Heart right ventricle (tissue), 16 donors: Measurements from ENCODE around the gene DPF3. TPM values are rescaled to one million over a fixed set of nuclear protein-coding genes. Genes with fewer than 3 reads are reported as not detected.

ENCODE experiments used
- ATAC-seq, 8 donors: fragments of 200-7000 bp; cut with Tn5 transposase; one replicate each; pipeline ENCODE4 v1.9.1; 2020; ENCODE audit warnings: mild to moderate bottlenecking in 8 of 8, moderate library complexity in 8 of 8, moderate number of reproducible peaks in 1 of 8
- DNase-seq, 2 donors: peaks; one replicate each; pipeline ENCODE4 v3.0.0-alpha.2; 2020
- H3K27ac ChIP-seq, 10 donors: fragments of 200-600 bp; sonication (generic) in 2 of 10; one replicate each; pipeline versions ENCODE4 v1.5.0 to v1.8.0; 2020 to 2022; ENCODE audit warnings: mild to moderate bottlenecking in 3 of 10
- H3K27me3 ChIP-seq, 7 donors: fragments of 200-600 bp; one replicate each; pipeline ENCODE4 v1.8.0; 2021 to 2022; ENCODE audit warnings: mild to moderate bottlenecking in 2 of 7
- H3K36me3 ChIP-seq, 9 donors: fragments of 200-600 bp; sonication (generic) in 1 of 9; one replicate each; pipeline versions ENCODE4 v1.5.0 to v1.8.0; 2020 to 2022; ENCODE audit warnings: mild to moderate bottlenecking in 2 of 9
- H3K4me1 ChIP-seq, 9 donors: fragments of 200-600 bp; sonication (generic) in 1 of 9; one replicate each; pipeline versions ENCODE4 v1.5.0 to v1.8.0; 2020 to 2022; ENCODE audit warnings: mild to moderate bottlenecking in 4 of 9
- H3K4me3 ChIP-seq, 10 donors: fragments of 200-600 bp; sonication (generic) in 2 of 10; one replicate each; pipeline versions ENCODE4 v1.5.0 to v1.8.0; 2020 to 2022; ENCODE audit warnings: mild to moderate bottlenecking in 7 of 10, moderate library complexity in 2 of 10
- H3K9me3 ChIP-seq, 11 donors: fragments of 200-600 bp in 10 of 11; sonication (generic) in 2 of 11; one replicate each; pipeline versions ENCODE4 v1.5.0 to v1.8.0; 2013 to 2022; ENCODE audit warnings: mild to moderate bottlenecking in 2 of 11, control low read depth in 1 of 11, moderate library complexity in 1 of 11
- CTCF ChIP-seq, 9 donors: fragments of 200-600 bp; sonication (generic) in 2 of 9; IDR thresholded peaks; one replicate each; pipeline versions ENCODE4 v1.5.0 to v1.8.0; 2021 to 2022; ENCODE audit warnings: antibody characterized with exemption in 9 of 9, mild to moderate bottlenecking in 5 of 9, moderate library complexity in 1 of 9
- WGBS, 2 donors: extraction: QIAGEN DNeasy Blood & Tissue Kit; methylation state at CpG; one replicate each; pipeline ENCODE4 v1.1.7; 2013; ENCODE audit warnings: inconsistent platforms in 1 of 2; 5-methylcytosine and 5-hydroxymethylcytosine counted together
- intact Hi-C, 10 donors: fragments of 100-400 bp; cut with DNase I; formaldehyde crosslinking; loops; one replicate each; pipeline versions ENCODE4 v1.11.1 to v1.14.2; 2022
- polyA plus RNA-seq, 2 donors: library from polyadenylated mRNA; stranded (reverse); fragments of 200-250 nt; gene quantifications; one replicate each; pipeline ENCODE4 v1.2.3, GENCODE V29; 2013
- total RNA-seq, 10 donors: library from RNA; stranded (reverse); fragmentation: NEBNext Ultra II Directional in 3 of 10; extraction: Animal tissue kit (Norgen Biotek cat#: 25700) in 3 of 10; gene quantifications; one replicate each; pipeline versions ENCODE4 v1.2.1 to v1.2.4, GENCODE V29; 2021 to 2023
- donor health status: Arrhythmogenic right ventricular cardiomyopathy.
- donor health status: ischemic (EF 13 %, LVEDD 7.1; RV severe dilation, severe dysfunction).
- donor health status: healthy with polysubstance abuse.
- donor health status: DM: no; HTN: yes; CAD: no.
- donor health status: DM: no; HTN: no; CAD: no.
- donor health status: ischemic (EF 25% LVEDD 6.9; RV normal size, moderate dysfunction).
- donor health status: ischemic (EF 25% LVEDD 5.7; RV mildly dilated, moderate dysfunction).
- donor health status: healthy.
- donor health status: DM: yes; HTN: yes; CAD: no.
- donor health status: Ischemic cardiomyopathy.
- donor health status: ischemic (EF 35%, LVEDD 5.7; RV mildly dilated, moderate dysfunction).
- donor health status: nonischemic (EF 11% LVEDD 7.7; RV severe dilation, severe dysfunction).
- donor health status: DM: yes; HTN: yes; CAD: no.
- donor health status: PGD.
- donor health status: ischemic (EF 29% LVEDD 5.4; RV normal size, mild dysfunction).
- donor health status: nonischemic (EF 23%, LVEDD 6.1; RV moderate dilation, normal function).

Gene DPF3
- total and polyA plus RNA-seq, 12 donors, result 3.8 to 52.3 (median 35.6) TPM

DNA sequence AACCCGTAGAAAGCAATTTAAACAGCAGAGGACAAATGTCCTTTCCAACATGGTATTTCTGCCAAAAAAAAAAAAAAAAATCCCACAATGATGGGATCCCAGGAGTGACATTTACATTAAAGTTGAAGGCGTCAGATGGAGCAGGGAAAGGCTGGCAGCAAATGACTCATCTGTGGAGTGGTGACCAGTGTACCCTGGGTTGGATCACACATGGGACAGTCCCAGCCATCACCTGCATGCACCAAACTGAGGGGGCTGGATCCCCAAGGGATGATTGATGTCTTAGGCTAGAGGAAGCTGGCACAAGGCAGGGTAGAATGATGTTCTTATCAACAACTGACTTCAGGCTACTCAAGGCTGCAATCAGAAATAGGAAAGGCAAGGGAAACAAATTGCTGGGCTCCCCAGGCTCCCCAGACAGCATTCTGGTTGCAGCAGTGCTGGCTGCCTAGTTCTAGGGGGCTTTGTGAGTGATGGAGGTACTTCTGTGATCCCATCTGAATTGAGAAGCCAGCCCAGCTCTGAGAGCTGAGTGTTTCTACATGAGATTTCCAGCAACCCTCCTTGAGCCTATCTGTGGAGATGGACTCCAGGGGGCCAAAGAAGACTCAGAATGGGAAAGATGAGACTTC lies 117.9 kb downstream of the DPF3 start:
- H3K27ac ChIP-seq, result peak overlapping the region in 2 of 10 donors; percentile 5 to 14
- H3K36me3 ChIP-seq, result no peaks in the 10 kb centered on the region
- H3K4me1 ChIP-seq, result peaks cover 0 to 62% (median 25%) of the 10 kb centered on the region in 9 donors
- ATAC-seq, result peak in 6 of 8 donors; percentile 53 to 81 (median 69)
- no peak for DNase-seq
- no peak for TF ChIP-seq CTCF (IDR thresholded peaks at IDR 0.05)
- 31 to 44% methylated on average over 2 of the region's 2 CpGs for WGBS, 2 donors
- no peaks in the 10 kb centered on the region for H3K27me3 ChIP-seq
- H3K9me3 ChIP-seq, result peaks cover 0 to 9% (median 0%) of the 10 kb centered on the region in 11 donors
- no peak overlapping the region for H3K4me3 ChIP-seq
- intact Hi-C loops, result no loop called here

DNA sequence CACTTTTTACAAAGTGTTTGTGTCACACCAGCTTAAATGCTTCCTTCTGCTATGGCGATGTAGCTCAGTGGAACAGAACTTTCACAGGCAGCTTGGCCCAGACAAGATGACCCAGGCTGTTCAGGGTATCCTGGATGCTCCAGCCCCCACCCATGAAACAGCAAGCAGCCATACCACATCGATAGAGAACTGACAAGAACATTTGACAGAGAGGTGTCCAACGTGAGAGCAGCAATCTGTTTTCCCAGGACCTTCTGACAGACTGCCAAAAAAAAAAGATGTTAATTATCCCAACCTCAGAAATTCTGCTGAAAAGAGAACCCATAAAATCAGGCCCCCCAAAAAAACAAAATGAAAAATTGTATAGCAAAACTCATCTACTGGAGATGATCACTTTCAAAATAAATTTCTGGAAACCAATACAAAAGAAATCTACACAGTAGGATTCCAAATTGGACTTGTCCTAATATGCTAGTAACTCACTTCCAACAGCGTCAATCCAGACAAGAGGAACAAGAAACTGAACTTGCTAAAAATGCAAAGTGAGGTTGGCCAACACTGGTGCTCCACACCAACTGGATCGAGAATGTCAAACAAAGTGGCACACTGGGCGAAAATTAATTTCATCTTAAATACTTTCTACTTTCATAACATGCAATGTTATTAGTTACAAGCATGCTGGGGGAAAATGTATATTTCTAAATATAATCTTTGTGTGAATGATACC lies 118.8 kb downstream of the DPF3 start:
- no peaks in the 10 kb centered on the region for H3K36me3 ChIP-seq
- no peak for ATAC-seq
- no peak overlapping the region for H3K4me3 ChIP-seq
- WGBS, 2 donors, result 51 to 62% methylated on average over 6 of the region's 6 CpGs
- intact Hi-C loops, result no loop called here
- peaks cover 0 to 9% (median 0%) of the 10 kb centered on the region in 11 donors for H3K9me3 ChIP-seq
- DNase-seq, result no peak
- H3K27ac ChIP-seq, result no peak overlapping the region
- H3K4me1 ChIP-seq, result peaks cover 0 to 52% (median 21%) of the 10 kb centered on the region in 9 donors
- no peak for TF ChIP-seq CTCF (IDR thresholded peaks at IDR 0.05)
- no peaks in the 10 kb centered on the region for H3K27me3 ChIP-seq

- ATAC-seq (no peak), DNase-seq (no peak)
- 74 to 80% methylated on average over 4 of the region's 4 CpGs for WGBS, 2 donors
- intact Hi-C loops, result no loop called here
- H3K36me3 ChIP-seq, result no peaks in the 10 kb centered on the region
- H3K9me3 ChIP-seq, result peaks cover 0 to 9% (median 0%) of the 10 kb centered on the region in 11 donors
- no peak for TF ChIP-seq CTCF (IDR thresholded peaks at IDR 0.05)
- H3K4me3 ChIP-seq, result no peak overlapping the region
- H3K27me3 ChIP-seq, result no peaks in the 10 kb centered on the region
- H3K4me1 ChIP-seq, result peaks cover 0 to 43% (median 16%) of the 10 kb centered on the region in 9 donors
- no peak overlapping the region for H3K27ac ChIP-seq
These were observed 119.8 kb downstream of the DPF3 start for GRCh38 chr14:72774141-72774540.

- Histone ChIP-seq H3K4me3 (no peak overlapping the region), H3K9me3 (peaks cover 0 to 23% (median 3%) of the 10 kb centered on the region in 11 donors), H3K27ac (no peak overlapping the region), H3K4me1 (peaks cover 0 to 32% (median 13%) of the 10 kb centered on the region in 9 donors), H3K36me3 (no peaks in the 10 kb centered on the region), H3K27me3 (no peaks in the 10 kb centered on the region)
- intact Hi-C loops, result no loop called here
- TF ChIP-seq CTCF (IDR thresholded peaks at IDR 0.05), result no peak
- DNase-seq (no peak), ATAC-seq (peak in 1 of 8 donors; percentile 42)
- WGBS, 2 donors, result 94% methylated on average over 11 of the region's 11 CpGs
These were observed 122.3 kb downstream of the DPF3 start for GRCh38 chr14:72771561-72771960.
